GM19397 (cell line): ENCODE data around the gene CXCL10.
"Not testable (repeated sequence)": the region's sequence is repeated elsewhere in the genome, so short reads cannot be mapped to it uniquely, and the experiment has no call there.

Experiments
- ATAC-seq: cut with Tn5 transposase; IDR thresholded peaks from one replicate; pipeline ENCODE4 v1.9.1; 2021; ENCODE audit warnings: mild to moderate bottlenecking, moderate library complexity; ENCODE audit not compliant: unreplicated experiment

CXCL10 gene

GRCh38 chr4:76029300-76029699, 6.0 kb upstream of the CXCL10 start:
- no peak for ATAC-seq

DNA sequence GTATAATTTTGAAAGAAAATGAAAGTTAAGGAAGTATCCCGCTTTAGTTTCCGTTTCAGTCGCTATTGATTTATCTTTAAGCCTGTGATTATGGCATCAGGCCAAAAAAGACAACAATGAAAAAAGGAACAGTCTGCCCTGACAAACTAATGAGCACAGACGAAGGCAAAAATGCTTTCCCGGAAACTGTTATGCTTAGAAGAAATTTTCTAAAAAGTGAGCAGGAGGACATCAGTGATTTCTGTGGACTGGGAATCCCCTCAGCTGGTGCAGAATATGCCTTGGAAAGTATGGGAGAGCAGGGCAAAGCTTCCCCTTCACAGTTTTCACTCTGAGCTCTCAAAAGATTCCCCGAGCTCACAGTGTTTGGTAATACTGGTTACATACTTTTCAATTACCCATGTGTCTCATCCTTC, 5.1 kb upstream of the CXCL10 start:
- ATAC-seq = no peak

DNA sequence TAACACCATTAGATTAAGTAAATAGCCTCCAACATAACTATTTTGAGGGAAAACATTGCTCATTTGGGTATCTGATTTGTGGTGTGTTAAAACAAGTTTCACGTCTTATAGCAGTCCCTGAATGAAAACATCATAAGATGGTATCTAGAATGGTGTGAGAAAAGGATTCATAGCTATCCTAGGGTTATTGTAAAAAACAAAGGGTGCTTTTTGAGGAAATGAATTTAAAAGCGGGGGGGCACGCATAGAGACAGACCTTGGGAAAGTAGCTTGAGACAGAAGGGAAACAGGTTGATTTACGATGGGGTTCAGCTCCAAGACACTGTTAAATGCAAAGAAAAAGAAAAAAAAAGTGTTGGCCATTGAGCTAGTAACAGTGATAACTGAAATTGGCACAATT, 768 bp upstream of the CXCL10 start:
- no peak for ATAC-seq

DNA sequence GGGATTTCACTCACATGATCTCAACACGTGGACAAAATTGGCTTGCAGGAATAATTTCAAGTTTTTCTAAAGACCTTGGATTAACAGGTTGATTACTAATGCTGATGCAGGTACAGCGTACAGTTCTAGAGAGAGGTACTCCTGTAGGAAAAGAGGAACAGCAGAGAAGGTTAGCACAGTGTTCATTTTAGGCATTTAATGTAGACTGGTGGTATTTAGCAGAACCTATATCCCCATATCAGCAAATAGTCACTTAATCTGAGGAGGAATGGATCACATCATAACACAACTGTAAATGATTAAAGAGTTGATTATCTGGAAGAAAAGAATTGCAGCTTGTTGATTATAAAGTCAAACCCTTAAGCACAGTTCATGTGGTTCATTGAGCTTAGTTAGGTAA, 620 bp downstream of the CXCL10 start:
- ATAC-seq = no peak

DNA sequence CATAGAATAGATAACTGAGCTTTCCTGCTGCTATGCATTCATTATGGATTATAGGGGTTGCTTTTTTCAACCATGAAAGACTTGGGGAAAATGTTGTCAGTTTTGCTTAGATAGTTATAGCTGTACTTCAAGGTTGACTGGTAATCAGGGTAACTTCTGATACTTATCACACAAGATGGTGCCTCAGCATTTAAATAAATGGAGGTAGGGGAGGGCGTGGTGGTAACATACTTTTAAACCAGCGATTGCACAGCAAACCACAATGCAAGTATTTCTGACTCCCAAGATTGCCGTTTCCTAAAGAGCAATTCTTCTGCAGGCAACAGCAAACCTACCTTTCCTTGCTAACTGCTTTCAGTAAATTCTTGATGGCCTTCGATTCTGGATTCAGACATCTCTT, 1.3 kb downstream of the CXCL10 start:
- ATAC-seq = no peak

DNA sequence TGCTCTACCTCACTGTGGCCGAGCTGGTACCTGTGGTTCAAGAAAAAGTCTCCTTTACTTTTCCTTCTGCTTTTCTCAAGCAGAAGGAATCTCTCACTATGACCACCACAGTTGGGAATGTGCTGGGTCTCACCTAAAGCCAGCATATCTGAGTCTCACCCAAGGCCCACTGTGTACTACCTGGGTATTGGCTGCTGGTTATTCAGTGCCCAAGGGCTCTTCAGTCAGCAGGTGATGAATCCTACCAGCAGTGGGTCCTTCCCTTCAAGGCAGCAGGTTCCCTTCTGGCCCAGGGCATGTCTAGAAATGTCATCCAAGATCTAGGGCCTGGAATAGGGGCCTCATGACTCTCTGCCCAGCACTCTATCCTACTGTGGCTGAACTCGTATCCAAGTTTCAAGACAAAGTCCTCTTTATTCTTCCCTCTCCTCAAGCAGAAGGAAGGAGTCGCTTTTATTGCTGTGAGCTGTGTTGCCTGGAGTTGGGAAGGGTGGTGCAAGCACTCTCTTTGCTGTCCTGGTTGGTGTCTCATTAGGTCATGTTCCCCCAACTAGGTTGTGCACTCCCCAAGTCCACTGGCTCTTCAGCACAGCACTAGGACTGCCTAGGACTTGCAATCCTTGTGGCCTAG, 6.1 kb downstream of the CXCL10 start:
- no peak for ATAC-seq

DNA sequence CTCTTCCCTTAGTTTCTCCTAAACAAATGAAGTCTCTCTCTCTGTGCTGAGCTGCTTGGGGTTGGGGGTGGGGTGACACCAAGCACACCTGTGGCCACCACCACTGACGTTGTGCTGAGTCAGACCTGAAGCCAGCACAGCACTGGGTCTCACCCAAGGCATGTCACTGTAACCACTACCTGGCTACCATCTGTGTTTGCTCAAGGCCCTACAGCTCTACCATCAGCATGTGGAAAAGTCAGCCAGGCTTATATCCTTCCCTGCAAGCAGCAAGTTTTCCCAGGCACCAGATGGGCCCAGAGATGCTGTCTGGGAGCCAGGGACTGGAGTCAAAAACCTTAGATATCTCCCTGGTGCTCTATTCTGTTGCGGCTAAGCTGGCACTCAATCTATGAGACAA, 6.9 kb downstream of the CXCL10 start:
- peak; percentile 61 for ATAC-seq

DNA sequence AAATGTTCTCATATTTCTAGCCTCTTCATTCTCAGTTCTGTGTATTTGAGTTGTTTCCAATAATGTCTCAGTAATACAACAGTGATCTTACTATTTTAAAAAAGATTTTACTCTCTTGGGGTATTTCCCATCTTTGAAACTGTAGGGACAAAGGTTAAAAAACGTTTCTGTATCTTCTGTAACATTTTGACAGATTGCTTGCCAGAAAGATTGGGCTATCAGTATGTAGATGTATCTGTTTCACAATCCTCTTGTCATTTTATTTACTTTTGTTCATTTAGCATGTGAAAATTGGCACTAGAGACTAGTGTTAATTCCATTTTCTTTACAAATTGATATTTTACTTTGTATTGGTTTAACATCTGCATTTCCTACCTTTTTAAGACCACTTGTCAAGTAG, 9.8 kb downstream of the CXCL10 start:
- ATAC-seq = no peak

GRCh38 chr4:76012388-76012801, 10.9 kb downstream of the CXCL10 start:
- ATAC-seq = no peak

DNA sequence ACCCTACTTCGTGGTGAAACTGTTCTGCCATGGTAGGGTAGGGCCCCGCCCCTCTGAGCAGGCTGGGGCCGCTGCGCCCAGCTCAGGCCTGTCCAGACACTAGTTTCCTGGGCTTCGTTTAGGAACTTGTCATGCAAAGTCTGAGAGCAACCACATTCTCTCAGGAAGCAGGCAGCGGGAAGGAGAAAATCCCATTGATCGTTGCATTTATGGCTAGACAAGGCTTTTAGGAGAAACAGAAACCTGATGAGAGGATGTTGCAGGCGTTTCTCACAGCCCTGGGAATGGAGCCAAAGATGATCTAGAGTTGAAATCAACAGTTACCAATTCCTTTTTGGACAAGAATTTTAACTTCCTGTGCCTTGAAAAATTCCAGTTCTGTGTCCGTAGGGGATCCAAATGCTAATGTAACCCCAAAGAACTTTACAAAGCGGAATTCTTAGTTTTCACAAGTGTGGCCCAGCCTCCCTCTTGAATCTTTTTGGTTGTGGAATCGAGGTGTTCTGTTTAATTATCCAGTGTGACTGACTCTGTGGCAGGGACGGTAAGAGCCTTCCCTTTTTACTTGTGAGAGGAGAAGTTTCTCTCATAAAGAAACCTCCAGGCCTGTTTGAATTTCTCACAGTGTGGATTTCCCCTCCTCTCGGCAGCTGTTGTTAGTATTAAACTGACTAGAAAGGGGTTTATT, 11.5 kb downstream of the CXCL10 start:
- ATAC-seq = no peak

GRCh38 chr4:76011018-76011670, 12.2 kb downstream of the CXCL10 start:
- ATAC-seq = no peak

- no peak for ATAC-seq
These were observed 12.7 kb downstream of the CXCL10 start for GRCh38 chr4:76010576-76010975.

DNA sequence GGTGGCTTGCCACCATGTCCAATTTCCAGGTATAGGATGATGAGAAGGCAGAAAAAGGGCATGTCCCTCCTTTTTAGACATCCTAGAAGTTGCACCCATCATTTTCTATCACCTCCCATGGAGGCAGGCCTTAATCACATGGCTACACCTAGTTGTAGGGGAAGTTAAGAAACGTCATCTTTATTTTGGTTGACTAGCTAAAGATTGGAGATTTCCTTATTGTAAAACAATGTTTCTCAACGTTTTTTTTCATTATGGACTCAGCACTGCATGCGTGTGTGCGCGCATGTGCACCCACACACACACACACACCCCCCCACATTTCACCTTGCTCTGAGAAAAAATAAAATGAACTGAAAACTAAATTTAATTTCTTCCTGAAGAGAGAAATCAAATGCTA, 14.0 kb downstream of the CXCL10 start:
- no peak for ATAC-seq

DNA sequence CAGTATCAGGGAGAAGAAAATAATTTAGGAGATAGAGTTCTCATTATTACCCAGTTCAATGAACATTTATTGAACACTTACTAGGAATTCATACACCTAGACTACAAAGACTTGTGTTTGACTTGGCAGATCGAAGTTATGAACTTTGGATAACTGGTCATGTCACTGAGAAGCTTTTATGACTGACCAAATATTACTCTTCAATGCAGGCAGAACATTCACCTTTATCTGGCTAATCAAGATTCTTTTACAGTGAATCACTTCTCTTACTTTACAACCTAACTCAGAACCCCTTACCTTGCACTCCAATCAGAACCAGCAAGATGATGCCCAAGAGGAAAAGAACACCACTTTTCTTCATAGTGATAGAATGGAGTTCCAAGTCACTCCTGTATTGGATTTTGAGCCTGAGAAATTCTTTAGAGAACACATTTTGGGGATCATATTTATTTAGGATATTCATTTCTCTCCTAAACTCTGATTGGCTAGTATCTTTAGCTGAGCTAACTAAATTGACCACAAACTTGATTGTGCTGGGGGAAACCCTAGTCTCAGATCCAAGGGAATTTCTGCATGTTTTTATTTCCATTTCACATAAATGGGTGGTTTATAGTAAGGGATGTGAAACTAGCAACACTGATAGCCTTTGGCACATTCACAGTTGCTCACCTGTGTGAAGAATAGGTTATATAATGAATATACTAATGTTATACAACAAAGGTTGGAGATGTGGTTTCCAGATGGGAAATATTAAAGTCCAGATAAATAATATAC, 16.0 kb downstream of the CXCL10 start, which contains the start of gene CXCL9:
Gene CXCL9 (minus strand): TSS at position 421 of the 774 bp plus-strand sequence. CDS start 60 bp downstream, at position 361.
- no peak for ATAC-seq

DNA sequence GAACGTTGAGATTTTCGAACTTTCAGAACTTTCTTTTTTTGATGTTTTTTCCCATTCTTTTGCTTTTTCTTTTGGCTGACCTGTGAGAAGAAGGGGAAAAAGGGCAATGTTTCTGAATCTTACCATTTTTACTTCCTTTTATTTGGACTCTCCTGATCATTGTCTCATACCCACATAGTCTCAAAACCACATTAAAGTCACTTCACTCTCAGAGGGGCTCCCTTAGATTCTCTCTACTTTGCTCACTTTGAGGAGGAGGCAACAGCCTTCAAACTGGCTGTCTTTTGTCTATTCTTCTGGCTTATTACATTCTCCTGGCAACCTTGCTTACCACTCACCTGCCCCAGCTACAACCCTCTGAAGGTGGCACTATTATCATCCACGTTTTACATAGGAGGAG, 19.7 kb downstream of the CXCL10 start:
- ATAC-seq = no peak

- ATAC-seq = no peak
These were observed 20.3 kb downstream of the CXCL10 start for GRCh38 chr4:76003035-76003434.

DNA sequence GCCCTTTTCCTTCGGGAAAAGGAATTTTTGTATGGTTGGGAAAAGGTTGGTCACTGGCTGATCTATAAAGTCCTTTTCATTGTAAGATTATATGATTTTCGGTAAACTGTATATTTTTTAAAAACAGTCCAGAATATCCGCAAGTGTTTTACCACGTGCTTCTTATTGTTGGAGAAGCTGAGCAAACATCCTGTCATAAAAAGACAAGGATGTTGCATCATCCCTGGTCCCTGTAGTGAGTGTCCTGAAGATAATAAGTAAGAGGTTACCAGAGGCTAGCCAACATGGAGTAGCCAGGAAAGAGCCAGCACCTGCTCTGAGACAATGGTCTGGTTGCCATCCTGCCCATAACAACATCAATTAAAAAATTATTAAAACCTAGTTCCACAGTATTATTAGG, 21.1 kb downstream of the CXCL10 start:
- no peak for ATAC-seq

DNA sequence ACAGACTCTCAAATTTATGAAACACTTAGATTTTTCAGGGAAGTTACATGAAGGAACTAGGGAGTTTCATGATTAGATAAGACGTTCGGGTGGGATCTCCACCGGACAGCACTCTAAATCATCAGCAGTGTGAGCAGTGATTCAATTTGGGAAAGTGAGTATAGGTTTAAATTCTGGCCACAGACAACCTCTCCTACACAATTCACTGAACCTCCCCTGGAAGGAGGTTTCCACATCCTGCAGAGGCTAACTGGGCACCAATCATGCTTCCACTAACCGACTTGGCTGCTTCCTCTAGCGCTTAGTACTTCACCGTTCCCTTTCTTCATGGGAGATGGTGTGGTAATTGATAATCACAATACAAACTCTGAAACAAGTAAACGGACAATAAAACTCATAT, 21.6 kb downstream of the CXCL10 start:
- no peak for ATAC-seq

DNA sequence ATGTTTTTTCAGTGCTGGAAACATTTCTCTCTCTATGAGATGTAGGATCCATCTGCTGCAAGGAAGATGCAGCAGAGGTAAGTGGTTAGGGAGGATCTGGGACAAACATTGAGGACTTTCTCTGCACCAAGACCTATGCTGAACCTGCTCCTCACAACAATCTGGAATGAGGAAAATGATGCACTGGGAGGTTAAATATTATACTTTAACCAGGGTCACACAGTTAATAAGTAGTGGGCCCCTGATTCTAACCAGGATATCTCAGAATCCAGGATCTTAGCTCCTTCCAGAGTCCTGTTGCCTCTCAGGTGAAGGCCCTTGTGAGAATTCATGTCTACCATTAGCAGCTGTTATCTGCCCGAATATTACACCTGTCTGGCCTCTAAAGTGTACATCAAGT, 23.0 kb downstream of the CXCL10 start:
- ATAC-seq = no peak

DNA sequence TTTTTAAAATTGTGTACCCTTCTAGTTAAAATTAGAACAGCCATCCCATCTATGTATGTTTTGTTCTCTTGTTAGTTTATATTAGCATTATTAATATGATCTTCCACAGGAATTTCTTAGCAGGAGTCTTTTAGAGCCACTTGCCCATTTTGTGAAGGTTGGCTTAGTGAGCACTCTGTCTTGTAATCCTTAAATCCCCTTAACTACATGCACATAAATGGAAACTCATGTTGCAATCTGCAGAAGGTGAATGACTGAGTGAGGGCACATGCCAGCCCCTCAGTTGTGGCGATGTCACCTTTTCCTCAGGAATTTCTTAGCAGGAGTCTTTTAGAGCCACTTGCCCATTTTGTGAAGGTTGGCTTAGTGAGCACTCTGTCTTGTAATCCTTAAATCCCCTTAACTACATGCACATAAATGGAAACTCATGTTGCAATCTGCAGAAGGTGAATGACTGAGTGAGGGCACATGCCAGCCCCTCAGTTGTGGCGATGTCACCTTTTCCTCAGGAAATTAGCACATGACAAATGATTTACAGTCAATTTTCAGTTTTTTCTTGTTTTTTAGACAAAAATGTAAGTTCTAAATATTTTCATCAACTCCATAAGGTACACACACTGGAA, 24.7 kb downstream of the CXCL10 start:
- not testable (repeated sequence) for ATAC-seq

- ATAC-seq = no peak
These were observed 25.4 kb downstream of the CXCL10 start for GRCh38 chr4:75997946-75998345.
